IMR-90 (cell line): ENCODE measurements around the gene GFI1. TPM values are rescaled to one million over a fixed set of nuclear protein-coding genes. Genes with fewer than 3 reads are reported as not detected.

Source experiments
- ATAC-seq: fragments of 200-7000 bp; cut with Tn5 transposase; 2 replicates; pipeline ENCODE4 v1.9.1; 2020; ENCODE audit warnings: low read depth, mild to moderate bottlenecking, moderate library complexity
- BruUV-seq: library from RNA; stranded (reverse); fragments of 400-500 nt; replicated peaks from 2 replicates; lab custom pipeline; 2021; lab: Mats Ljungman, UMichigan
- CTCF ChIA-PET: fragments of 300-600 bp; formaldehyde crosslinking; extraction: SDS; loops from one replicate; lab custom pipeline; 2021; ENCODE audit warnings: antibody characterized with exemption; lab: Yijun Ruan, JAX
- POLR2A ChIA-PET: fragments of 300-600 bp; sonication (Branson Sonifier 250); formaldehyde crosslinking; loops from one replicate; lab custom pipeline; 2022; ENCODE audit warnings: antibody characterized with exemption; ENCODE audit not compliant: unreplicated experiment; lab: Charles Lee
- DNase-seq: peaks from one replicate; pipeline ENCODE4 v3.0.0; 2013
- H2AFZ ChIP-seq: replicated peaks from 2 replicates; pipeline ENCODE3; 2013; ENCODE audit warnings: low read length, mild to moderate bottlenecking; ENCODE audit not compliant: poor library complexity
- H2AK5ac ChIP-seq: 2 replicates; pipeline ENCODE4 v1.6.1; 2013; ENCODE audit warnings: low read depth, low read length, inconsistent platforms
- H2AK9ac ChIP-seq: replicated peaks from 2 replicates; pipeline ENCODE3; 2013; ENCODE audit warnings: mild to moderate bottlenecking, low read depth, low read length, moderate library complexity; ENCODE audit not compliant: poor library complexity
- H2BK120ac ChIP-seq: 2 replicates; pipeline ENCODE4 v1.6.1; 2013; ENCODE audit warnings: low read depth, low read length, inconsistent platforms
- H2BK15ac ChIP-seq: 3 replicates; pipeline ENCODE4 v1.6.1; 2013; ENCODE audit warnings: low read depth, low read length, inconsistent platforms
- H2BK20ac ChIP-seq: 2 replicates; pipeline ENCODE4 v1.6.1; 2013; ENCODE audit warnings: low read depth, mild to moderate bottlenecking, inconsistent platforms, low read length, moderate library complexity
- H2BK5ac ChIP-seq: 2 replicates; pipeline ENCODE4 v1.6.1; 2013; ENCODE audit warnings: mild to moderate bottlenecking, low read depth, low read length, inconsistent platforms; ENCODE audit not compliant: poor library complexity, severe bottlenecking
- H3K14ac ChIP-seq: replicated peaks from 2 replicates; pipeline ENCODE4 v1.6.1; 2013; ENCODE audit warnings: low read depth, low read length, inconsistent platforms
- H3K18ac ChIP-seq: 2 replicates; pipeline ENCODE4 v1.6.1; 2013; ENCODE audit warnings: low read depth, low read length, control low read depth
- H3K23ac ChIP-seq: 2 replicates; pipeline ENCODE4 v1.6.1; 2013; ENCODE audit warnings: low read depth, low read length, inconsistent platforms
- H3K27ac ChIP-seq: 2 replicates; pipeline ENCODE4 v1.5.1; 2013; ENCODE audit warnings: mild to moderate bottlenecking, control low read depth, low read length; ENCODE audit not compliant: insufficient read depth
- H3K27me3 ChIP-seq: 2 replicates; pipeline ENCODE4 v1.6.1; 2013; ENCODE audit warnings: low read length; ENCODE audit not compliant: control insufficient read depth, insufficient read depth
- H3K36me3 ChIP-seq: 2 replicates; pipeline ENCODE4 v1.6.1; 2013; ENCODE audit warnings: low read length, mixed read lengths; ENCODE audit not compliant: control insufficient read depth, insufficient read depth
- H3K4ac ChIP-seq: 2 replicates; pipeline ENCODE4 v1.6.1; 2013; ENCODE audit warnings: low read depth, low read length, inconsistent platforms
- H3K4me1 ChIP-seq: 2 replicates; pipeline ENCODE4 v1.6.1; 2013; ENCODE audit warnings: low read length, mixed read lengths; ENCODE audit not compliant: control insufficient read depth, insufficient read depth
- H3K4me2 ChIP-seq: 2 replicates; pipeline ENCODE4 v1.6.1; 2013; ENCODE audit warnings: low read depth, mild to moderate bottlenecking, control low read depth, low read length, moderate library complexity
- H3K4me3 ChIP-seq: 2 replicates; pipeline ENCODE4 v1.5.1; 2013; ENCODE audit warnings: low read depth, mild to moderate bottlenecking, control low read depth, low read length, moderate library complexity; ENCODE audit not compliant: insufficient read depth
- H3K56ac ChIP-seq: 2 replicates; pipeline ENCODE4 v1.6.1; 2013; ENCODE audit warnings: low read length, inconsistent platforms; ENCODE audit not compliant: insufficient read depth; ENCODE audit errors: extremely low read depth
- H3K79me1 ChIP-seq, 2 experiments: 2 replicates each; pipeline ENCODE4 v1.6.1; 2013; ENCODE audit warnings: low read length in 2 of 2, inconsistent platforms in 1 of 2, low read depth in 1 of 2
- H3K9ac ChIP-seq: 2 replicates; pipeline ENCODE4 v1.6.1; 2013; ENCODE audit warnings: low read depth, low read length, control low read depth
- H3K9me1 ChIP-seq: 2 replicates; pipeline ENCODE4 v1.6.1; 2013; ENCODE audit warnings: low read length, inconsistent platforms; ENCODE audit not compliant: insufficient read depth
- H3K9me3 ChIP-seq: 2 replicates; pipeline ENCODE4 v1.6.1; 2013; ENCODE audit warnings: low read length; ENCODE audit not compliant: control insufficient read depth, insufficient read depth
- H4K20me1 ChIP-seq: 2 replicates; pipeline ENCODE4 v1.6.1; 2013; ENCODE audit warnings: low read length, inconsistent platforms; ENCODE audit not compliant: insufficient read depth
- H4K5ac ChIP-seq: 2 replicates; pipeline ENCODE4 v1.6.1; 2013; ENCODE audit warnings: mild to moderate bottlenecking, low read depth, low read length, control low read depth
- H4K8ac ChIP-seq, 2 experiments: 2 replicates each; pipeline ENCODE4 v1.6.1; 2013; ENCODE audit warnings: low read depth in 2 of 2, low read length in 2 of 2, control low read depth in 1 of 2, inconsistent platforms in 1 of 2
- H4K91ac ChIP-seq: 2 replicates; pipeline ENCODE4 v1.6.1; 2013; ENCODE audit warnings: low read depth, low read length, inconsistent platforms; ENCODE audit not compliant: insufficient read depth
- SMC3 ChIP-seq: fragments of 150-350 bp; IDR thresholded peaks from 2 replicates; pipeline ENCODE4 v1.6.1; 2016; ENCODE audit warnings: low read depth, mild to moderate bottlenecking, antibody characterized with exemption, low read length, moderate library complexity
- WGBS, 2 experiments: methylation state at CpG; one replicate each; pipeline versions ENCODE4 v1.1.5 to v1.1.7; 2013; ENCODE audit warnings: missing lambda C conversion rate in 2 of 2; ENCODE audit not compliant: insufficient read length in 1 of 2; ENCODE audit errors: extremely low coverage in 2 of 2; 5-methylcytosine and 5-hydroxymethylcytosine counted together
- dilution Hi-C: fragments of 300-500 bp; cut with HindIII; formaldehyde crosslinking; loops from one replicate; pipeline ENCODE4 v1.14.3; 2018; ENCODE audit warnings: low sequenced_read_pairs; ENCODE audit not compliant: unreplicated experiment
- in situ Hi-C: fragments of 300-500 bp; cut with MboI; formaldehyde crosslinking; loops from 3 replicates; pipeline ENCODE4 v1.14.3; 2019; ENCODE audit warnings: low sequenced_read_pairs, inconsistent platforms, mixed read lengths
- intact Hi-C: fragments of 100-400 bp; cut with micrococcal nuclease; formaldehyde crosslinking; loops from 2 replicates; pipeline ENCODE4 v1.10.0; 2022
- polyA plus RNA-seq, 3 experiments: library from polyadenylated mRNA; depleted of rRNA; stranded (reverse); fragments of >200 nt; gene quantifications; 2 replicates each; pipeline ENCODE4 v1.2.3, GENCODE V29; 2012; ENCODE audit warnings: low replicate concordance in 1 of 3
- total RNA-seq: library from RNA; depleted of rRNA; stranded (reverse); fragments of >200 nt; gene quantifications from 2 replicates; pipeline ENCODE4 v1.2.3, GENCODE V29; 2012

Gene GFI1
- total and polyA plus RNA-seq, 2 of the 4 experiments (the other 2 are of a cell fraction), result under 0.01 to 0.21 TPM

DNA sequence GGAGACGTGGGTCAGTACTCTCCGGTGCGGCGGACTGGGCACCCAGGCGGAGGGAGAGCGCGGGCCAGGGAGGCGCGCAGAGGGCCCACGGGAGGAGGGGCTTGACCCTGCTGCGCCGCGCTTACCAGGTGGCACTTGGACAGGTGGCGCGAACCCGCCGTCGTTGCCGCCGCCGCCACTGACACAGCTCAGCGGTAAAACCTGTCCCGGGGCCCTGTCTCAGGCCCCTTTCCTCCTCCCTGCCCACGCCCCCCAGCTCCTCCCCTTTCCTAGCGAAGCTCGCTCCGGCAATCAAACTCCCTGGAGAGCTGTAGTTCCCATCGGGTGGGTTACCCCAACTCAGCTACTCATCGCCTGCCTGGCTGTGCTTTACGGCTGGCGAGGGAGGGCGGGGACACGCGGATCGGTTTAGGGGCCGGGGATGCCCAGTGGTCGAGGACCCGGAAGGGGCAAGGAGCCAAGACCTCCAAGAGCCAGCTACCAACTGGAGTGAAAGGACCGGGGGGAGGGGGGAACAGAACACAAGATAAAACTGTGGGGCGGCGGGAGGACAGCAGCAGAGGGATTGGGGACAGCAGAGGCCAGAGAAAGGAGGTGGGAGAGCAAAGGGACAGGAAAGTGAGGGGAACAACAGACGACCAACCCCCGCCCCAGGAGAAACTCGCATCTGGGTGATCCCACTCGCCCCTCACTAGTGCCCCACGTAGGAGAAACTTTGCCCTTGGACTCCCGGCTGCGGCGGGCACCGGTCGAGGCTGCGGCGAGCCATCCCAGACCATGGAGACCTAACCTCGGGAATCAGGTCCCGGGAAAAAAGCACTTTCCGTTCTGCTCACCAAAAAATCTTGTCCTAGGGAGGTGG lies 2.9 kb downstream of the GFI1 start:
- H3K4me3 ChIP-seq, result no peak overlapping the region

More for the DNA sequence above, 2.9 kb downstream of the GFI1 start:
- no TSS peak for BruUV-seq
- Histone ChIP-seq H3K79me1 (no peaks in the 10 kb centered on the region), H4K91ac (no peak overlapping the region), H3K9ac (no peak overlapping the region), H2AFZ (peak overlapping the region; percentile 55), H2AK5ac (no peak overlapping the region), H3K56ac (no peak overlapping the region), H4K5ac (no peak overlapping the region), H3K4ac (no peak overlapping the region), H3K27ac (no peak overlapping the region), H2AK9ac (peak overlapping the region; percentile 43), H3K9me3 (peaks cover 13% of the 10 kb centered on the region; the same call in 1 of the 2 replicates), H2BK120ac (no peak overlapping the region), H3K36me3 (no peaks in the 10 kb centered on the region), H3K4me2 (no peak overlapping the region), H2BK20ac (no peak overlapping the region), H2BK5ac (no peak overlapping the region), H3K14ac (no peak overlapping the region), H2BK15ac (no peak overlapping the region), H3K9me1 (no peaks in the 10 kb centered on the region), H3K27me3 (peaks cover 93% of the 10 kb centered on the region), H3K23ac (0 out of 2 replicates have a peak overlapping the region, but pooled peaks have one; percentile 22), H3K4me1 (peaks cover 8% of the 10 kb centered on the region), H4K20me1 (peaks cover 17% of the 10 kb centered on the region), H4K8ac (no peak overlapping the region), H3K18ac (no peak overlapping the region)
- in situ Hi-C loops (no loop called here), dilution Hi-C loops (no loop called here), intact Hi-C loops (loop anchor here (10.0 kb wide), 1 partner anchor 351 kb away; the partner anchor contains the start of gene RPL5)
- DNase-seq, result no peak
- ATAC-seq, result no peak
- ChIA-PET CTCF (no interaction called here), POLR2A (no interaction called here)
- WGBS, 2 experiments, result 3% methylated on average over 20 of the region's 56 CpGs; no CpG with 5 or more reads in 1 of the 2 experiments
- TF ChIP-seq SMC3, result no peak
